Tibial nerve (tissue), 4 donors: ENCODE results near the gene AIFM3. TPM values are rescaled to one million over a fixed set of nuclear protein-coding genes. Genes with fewer than 3 reads are reported as not detected.
"Not testable (repeated sequence)": the region's sequence is repeated elsewhere in the genome, so short reads cannot be mapped to it uniquely, and the experiment has no call there.

ENCODE experiments used
- DNase-seq, 2 donors: peaks; one replicate each; pipeline ENCODE4 v3.0.0-alpha.2; 2019; ENCODE audit warnings: low spot score in 2 of 2
- H3K27ac ChIP-seq, 4 donors: fragments of 200-600 bp; sonication (generic) in 3 of 4; one replicate each; pipeline ENCODE4 v1.5.1; 2017 to 2019; ENCODE audit warnings: mild to moderate bottlenecking in 1 of 4
- H3K27me3 ChIP-seq, 2 donors: fragments of 200-600 bp; sonication (generic) in 1 of 2; one replicate each; pipeline versions ENCODE4 v1.5.1 to v1.6.0; 2017 to 2019
- H3K36me3 ChIP-seq, 3 donors: fragments of 200-600 bp; sonication (generic); one replicate each; pipeline ENCODE4 v1.5.1; 2018 to 2019
- H3K4me1 ChIP-seq, 4 donors: fragments of 200-600 bp; sonication (generic) in 3 of 4; one replicate each; pipeline ENCODE4 v1.5.1; 2017 to 2019
- H3K4me3 ChIP-seq, 4 donors: fragments of 200-600 bp; sonication (generic) in 3 of 4; one replicate each; pipeline ENCODE4 v1.5.1; 2017 to 2019; ENCODE audit warnings: mild to moderate bottlenecking in 1 of 4, moderate library complexity in 1 of 4
- H3K9me3 ChIP-seq, 4 donors: fragments of 200-600 bp; sonication (generic) in 3 of 4; one replicate each; pipeline ENCODE4 v1.5.1; 2017 to 2019
- CTCF ChIP-seq, 5 experiments: fragments of 200-600 bp in 3 of 5; fragments of 450-650 bp in 2 of 5; sonication (generic) in 3 of 5; IDR thresholded peaks; one replicate each; pipeline ENCODE4 v1.5.1; 2016 to 2019; ENCODE audit warnings: antibody characterized with exemption in 5 of 5, mild to moderate bottlenecking in 3 of 5, moderate library complexity in 2 of 5
- EP300 ChIP-seq, 2 donors: sonication (generic); formaldehyde crosslinking; IDR thresholded peaks; one replicate each; pipeline ENCODE4 v1.6.1; 2017; ENCODE audit warnings: antibody characterized with exemption in 2 of 2, mild to moderate bottlenecking in 1 of 2
- POLR2A ChIP-seq, 2 donors: fragments of 450-650 bp; IDR thresholded peaks; one replicate each; pipeline ENCODE4 v1.6.1; 2017; ENCODE audit warnings: antibody characterized with exemption in 2 of 2, mild to moderate bottlenecking in 2 of 2, moderate library complexity in 2 of 2
- WGBS, 2 donors: methylation state at CpG; one replicate each; pipeline ENCODE4 v1.1.5; 2018; 5-methylcytosine and 5-hydroxymethylcytosine counted together
- total RNA-seq, 4 donors: library from RNA; depleted of rRNA; stranded (reverse); fragments of >200 nt; gene quantifications; one replicate each; pipeline ENCODE4 v1.1.0, GENCODE V29; 2016

AIFM3 gene
- total RNA-seq, 4 donors from 2014 or later: 0.59 to 3.1 (median 1.8) TPM

GRCh38 chr22:20937794-20938671 is 29.0 kb upstream of the AIFM3 start:
- no peak for DNase-seq
- Histone ChIP-seq H3K4me3 (no peak overlapping the region), H3K4me1 (peaks cover 0 to 60% (median 25%) of the 10 kb centered on the region in 4 donors), H3K9me3 (no peaks in the 10 kb centered on the region), H3K36me3 (peaks cover 0 to 49% (median 8%) of the 10 kb centered on the region in 3 donors), H3K27ac (no peak overlapping the region), H3K27me3 (no peaks in the 10 kb centered on the region)
- TF ChIP-seq CTCF (IDR thresholded peaks at IDR 0.05) (no peak), EP300 (IDR thresholded peaks at IDR 0.05) (no peak), POLR2A (IDR thresholded peaks at IDR 0.05) (no peak)
- 84 to 85% methylated on average over 8 of the region's 8 CpGs for WGBS, 2 donors

DNA sequence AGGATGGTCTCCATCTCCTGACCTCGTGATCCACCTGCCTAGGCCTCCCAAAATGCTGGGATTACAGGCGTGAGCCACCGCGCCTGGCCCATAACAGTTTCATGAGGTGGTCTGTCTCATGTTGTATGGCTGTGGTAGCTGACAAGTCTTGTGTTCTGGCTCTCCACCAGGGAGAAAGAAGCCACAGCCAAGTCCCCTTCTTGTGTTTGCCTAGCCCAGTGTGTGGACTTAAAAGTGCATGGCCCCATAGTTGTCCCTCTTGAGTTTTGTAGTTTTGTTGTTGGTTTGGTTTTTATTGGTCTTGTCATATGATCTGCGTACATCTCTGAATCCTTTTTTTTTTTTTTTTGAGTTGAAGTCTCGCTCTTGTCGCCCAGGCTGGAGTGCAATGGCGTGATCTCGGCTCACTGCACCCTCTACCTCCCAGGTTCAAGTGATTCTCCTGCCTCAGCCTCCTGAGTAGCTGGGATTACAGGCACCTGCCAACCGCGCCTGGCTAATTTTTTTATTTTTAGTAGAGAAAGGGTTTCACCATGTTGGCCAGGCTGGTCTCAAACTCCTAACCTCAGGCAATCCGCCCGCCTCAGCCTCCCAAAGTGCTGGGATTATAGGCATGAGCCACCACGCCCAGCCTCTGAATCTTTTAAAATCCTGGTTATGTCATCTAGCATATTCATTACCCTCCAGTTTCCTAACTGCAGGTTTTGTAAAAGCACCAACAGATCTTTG is 27.4 kb upstream of the AIFM3 start:
- not testable (repeated sequence) for H3K9me3 ChIP-seq, H3K27ac ChIP-seq, H3K27me3 ChIP-seq, H3K4me3 ChIP-seq, DNase-seq
- H3K4me1 ChIP-seq: peaks cover 0 to 54% (median 25%) of the 10 kb centered on the region in 4 donors
- 93 to 94% methylated on average over 14 of the region's 14 CpGs for WGBS, 2 donors
- H3K36me3 ChIP-seq: peaks cover 0 to 34% (median 0%) of the 10 kb centered on the region in 3 donors

DNA sequence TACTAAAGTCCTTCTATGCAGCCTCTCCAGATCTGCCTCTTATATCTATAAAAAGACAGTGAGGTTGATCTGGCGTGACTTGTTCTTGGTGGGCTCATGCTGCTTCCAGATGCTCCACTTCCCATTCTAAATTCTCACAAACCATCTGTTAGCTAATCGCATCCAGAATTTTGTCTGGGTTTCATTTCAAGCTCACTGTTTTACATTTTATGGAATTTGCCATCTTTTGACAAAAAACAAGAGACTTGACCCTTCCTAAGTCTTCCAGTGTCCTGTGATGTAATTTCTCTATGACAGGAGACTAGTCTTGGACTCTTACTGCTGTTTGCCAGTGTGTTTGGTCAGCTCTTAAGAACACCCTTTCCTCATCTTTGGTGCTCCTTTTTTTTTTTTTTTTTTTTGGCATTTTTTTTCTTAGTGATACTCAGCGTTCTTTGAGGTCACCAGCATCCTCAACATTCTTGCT is 26.8 kb upstream of the AIFM3 start:
- H3K9me3 ChIP-seq: no peaks in the 10 kb centered on the region
- no peak overlapping the region for H3K4me3 ChIP-seq
- peaks cover 0 to 60% (median 26%) of the 10 kb centered on the region in 4 donors for H3K4me1 ChIP-seq
- H3K36me3 ChIP-seq: peaks cover 0 to 28% (median 0%) of the 10 kb centered on the region in 3 donors
- no peaks in the 10 kb centered on the region for H3K27me3 ChIP-seq
- 52 to 58% methylated on average over 3 of the region's 3 CpGs for WGBS, 2 donors
- DNase-seq: no peak
- TF ChIP-seq EP300 (IDR thresholded peaks at IDR 0.05) (no peak), CTCF (IDR thresholded peaks at IDR 0.05) (no peak), POLR2A (IDR thresholded peaks at IDR 0.05) (no peak)
- H3K27ac ChIP-seq: no peak overlapping the region

GRCh38 chr22:20940904-20941385 is 26.1 kb upstream of the AIFM3 start:
- 79 to 91% methylated on average over 4 of the region's 4 CpGs for WGBS, 2 donors
- no peak for TF ChIP-seq EP300 (IDR thresholded peaks at IDR 0.05)
- no peak for TF ChIP-seq CTCF (IDR thresholded peaks at IDR 0.05)
- no peak for TF ChIP-seq POLR2A (IDR thresholded peaks at IDR 0.05)
- Histone ChIP-seq H3K4me3 (no peak overlapping the region), H3K27me3 (no peaks in the 10 kb centered on the region), H3K9me3 (no peaks in the 10 kb centered on the region), H3K36me3 (peaks cover 0 to 22% (median 0%) of the 10 kb centered on the region in 3 donors), H3K4me1 (peaks cover 0 to 62% (median 27%) of the 10 kb centered on the region in 4 donors), H3K27ac (no peak overlapping the region)
- DNase-seq: no peak

- DNase-seq, H3K36me3 ChIP-seq, H3K9me3 ChIP-seq, H3K27me3 ChIP-seq, H3K27ac ChIP-seq, H3K4me3 ChIP-seq: not testable (repeated sequence)
- 84 to 88% methylated on average over 7 of the region's 7 CpGs for WGBS, 2 donors
- peaks cover 0 to 49% (median 23%) of the 10 kb centered on the region in 4 donors for H3K4me1 ChIP-seq
Observed at GRCh38 chr22:20942203-20942902, 24.7 kb upstream of the AIFM3 start.
